ENCODE results near the gene BTBD9. TPM values are rescaled to one million over a fixed set of nuclear protein-coding genes. Genes with fewer than 3 reads are reported as not detected.

The BTBD9 gene
- total and polyA plus RNA-seq, 7 experiments from 2014 or later: 12.7 to 58.8 (median 37.8) TPM

GRCh38 chr6:38453861-38454260 is 185.9 kb downstream of the BTBD9 start:
- Histone ChIP-seq H3K36me3 (ENCODE audit: control insufficient read depth in 2 of 3, insufficient read depth in 3 of 3, low read length in 3 of 3) (no peaks in the 10 kb centered on the region), H3K4me1 (ENCODE audit: control insufficient read depth in 2 of 2, insufficient read depth in 2 of 2, low read length in 2 of 2) (no peaks in the 10 kb centered on the region), H3K4me3 (ENCODE audit: low read length) (no peak overlapping the region), H3K27ac (ENCODE audit: low read depth, low read length) (no peak overlapping the region), H3K27me3 (ENCODE audit: control insufficient read depth in 2 of 2, insufficient read depth in 2 of 2, low read length in 2 of 2) (no peaks in the 10 kb centered on the region), H3K9me3 (ENCODE audit: control insufficient read depth in 2 of 3, low read length in 3 of 3) (no peaks in the 10 kb centered on the region)
- intact Hi-C loops (cut with micrococcal nuclease): no loop called here
- DNase-seq (no peak), ATAC-seq (no peak)
- Mint-ChIP-seq H3K27me3 (peaks cover 0 to 3% (median 0%) of the 10 kb centered on the region in 5 donors), H3K4me3 (no peak overlapping the region), H3K36me3 (peaks cover 0 to 45% (median 18%) of the 10 kb centered on the region in 5 donors), H3K4me1 (peaks cover 0 to 5% (median 0%) of the 10 kb centered on the region in 7 donors), H3K9me3 (peaks cover 0 to 3% (median 0%) of the 10 kb centered on the region in 11 donors), H3K27ac (no peak overlapping the region)
- ChIA-PET CTCF (interaction anchor here (0.5 to 0.6 kb wide), 2 partner anchors 262 to 399 kb away, joined by 3 read pairs; no protein-coding TSS in a partner anchor), POLR2A (no interaction called here)

- peaks cover 0 to 43% (median 18%) of the 10 kb centered on the region in 5 donors for H3K36me3 Mint-ChIP-seq
- no peaks in the 10 kb centered on the region for H3K4me1 ChIP-seq (ENCODE audit: control insufficient read depth in 2 of 2, insufficient read depth in 2 of 2, low read length in 2 of 2)
- DNase-seq (no peak), ATAC-seq (no peak)
- peaks cover 0 to 5% (median 0%) of the 10 kb centered on the region in 7 donors for H3K4me1 Mint-ChIP-seq
- no peak overlapping the region for H3K4me3 ChIP-seq (ENCODE audit: low read length)
- peaks cover 0 to 3% (median 0%) of the 10 kb centered on the region in 11 donors for H3K9me3 Mint-ChIP-seq
- ChIA-PET POLR2A (no interaction called here), CTCF (interaction anchor here (0.6 kb wide), 1 partner anchor 261 kb away, joined by 3 read pairs; no protein-coding TSS in a partner anchor)
- H3K27ac ChIP-seq (ENCODE audit: low read depth, low read length): no peak overlapping the region
- H3K36me3 ChIP-seq (ENCODE audit: control insufficient read depth in 2 of 3, insufficient read depth in 3 of 3, low read length in 3 of 3): no peaks in the 10 kb centered on the region
- H3K27ac Mint-ChIP-seq: no peak overlapping the region
- no peaks in the 10 kb centered on the region for H3K9me3 ChIP-seq (ENCODE audit: control insufficient read depth in 2 of 3, low read length in 3 of 3)
- no peaks in the 10 kb centered on the region for H3K27me3 ChIP-seq (ENCODE audit: control insufficient read depth in 2 of 2, insufficient read depth in 2 of 2, low read length in 2 of 2)
- intact Hi-C loops (cut with micrococcal nuclease): no loop called here
- H3K27me3 Mint-ChIP-seq: peaks cover 0 to 3% (median 0%) of the 10 kb centered on the region in 5 donors
- H3K4me3 Mint-ChIP-seq: no peak overlapping the region
Measured at GRCh38 chr6:38452816-38453660, 186.7 kb downstream of the BTBD9 start.

- Mint-ChIP-seq H3K36me3 (peaks cover 0 to 29% (median 5%) of the 10 kb centered on the region in 5 donors), H3K4me1 (peaks cover 0 to 2% (median 0%) of the 10 kb centered on the region in 7 donors), H3K9me3 (peaks cover 0 to 3% (median 0%) of the 10 kb centered on the region in 11 donors), H3K27me3 (no peaks in the 10 kb centered on the region), H3K4me3 (no peak overlapping the region), H3K27ac (no peak overlapping the region)
- H3K27ac ChIP-seq (ENCODE audit: low read depth, low read length): no peak overlapping the region
- no peaks in the 10 kb centered on the region for H3K9me3 ChIP-seq (ENCODE audit: control insufficient read depth in 2 of 3, low read length in 3 of 3)
- no peaks in the 10 kb centered on the region for H3K4me1 ChIP-seq (ENCODE audit: control insufficient read depth in 2 of 2, insufficient read depth in 2 of 2, low read length in 2 of 2)
- no peaks in the 10 kb centered on the region for H3K36me3 ChIP-seq (ENCODE audit: control insufficient read depth in 2 of 3, insufficient read depth in 3 of 3, low read length in 3 of 3)
- ChIA-PET CTCF (no interaction called here), POLR2A (no interaction called here)
- intact Hi-C loops (cut with micrococcal nuclease): no loop called here
- no peak overlapping the region for H3K4me3 ChIP-seq (ENCODE audit: low read length)
- DNase-seq: no peak
- H3K27me3 ChIP-seq (ENCODE audit: control insufficient read depth in 2 of 2, insufficient read depth in 2 of 2, low read length in 2 of 2): no peaks in the 10 kb centered on the region
- no peak for ATAC-seq
Measured at GRCh38 chr6:38450717-38451116, 189.0 kb downstream of the BTBD9 start.

- Mint-ChIP-seq H3K4me3 (no peak overlapping the region), H3K27ac (no peak overlapping the region), H3K27me3 (no peaks in the 10 kb centered on the region), H3K36me3 (peaks cover 0 to 34% (median 2%) of the 10 kb centered on the region in 5 donors), H3K9me3 (peaks cover 0 to 2% (median 0%) of the 10 kb centered on the region in 11 donors), H3K4me1 (peaks cover 0 to 14% (median 11%) of the 10 kb centered on the region in 7 donors)
- DNase-seq (no peak), ATAC-seq (no peak)
- Histone ChIP-seq H3K27ac (ENCODE audit: low read depth, low read length) (no peak overlapping the region), H3K4me1 (ENCODE audit: control insufficient read depth in 2 of 2, insufficient read depth in 2 of 2, low read length in 2 of 2) (no peaks in the 10 kb centered on the region), H3K36me3 (ENCODE audit: control insufficient read depth in 2 of 3, insufficient read depth in 3 of 3, low read length in 3 of 3) (no peaks in the 10 kb centered on the region), H3K4me3 (ENCODE audit: low read length) (no peak overlapping the region), H3K27me3 (ENCODE audit: control insufficient read depth in 2 of 2, insufficient read depth in 2 of 2, low read length in 2 of 2) (no peaks in the 10 kb centered on the region), H3K9me3 (ENCODE audit: control insufficient read depth in 2 of 3, low read length in 3 of 3) (no peaks in the 10 kb centered on the region)
- intact Hi-C loops (cut with micrococcal nuclease): no loop called here
- ChIA-PET POLR2A (no interaction called here), CTCF (no interaction called here)
Measured at GRCh38 chr6:38445925-38446324, 193.8 kb downstream of the BTBD9 start.

GRCh38 chr6:38445336-38445735 is 194.4 kb downstream of the BTBD9 start:
- intact Hi-C loops (cut with micrococcal nuclease): no loop called here
- Mint-ChIP-seq H3K4me1 (peaks cover 0 to 14% (median 11%) of the 10 kb centered on the region in 7 donors), H3K36me3 (peaks cover 0 to 31% (median 0%) of the 10 kb centered on the region in 5 donors), H3K9me3 (no peaks in the 10 kb centered on the region), H3K27ac (no peak overlapping the region), H3K4me3 (no peak overlapping the region), H3K27me3 (no peaks in the 10 kb centered on the region)
- no peaks in the 10 kb centered on the region for H3K36me3 ChIP-seq (ENCODE audit: control insufficient read depth in 2 of 3, insufficient read depth in 3 of 3, low read length in 3 of 3)
- ATAC-seq (no peak), DNase-seq (no peak)
- H3K4me3 ChIP-seq (ENCODE audit: low read length): no peak overlapping the region
- H3K4me1 ChIP-seq (ENCODE audit: control insufficient read depth in 2 of 2, insufficient read depth in 2 of 2, low read length in 2 of 2): no peaks in the 10 kb centered on the region
- no peaks in the 10 kb centered on the region for H3K27me3 ChIP-seq (ENCODE audit: control insufficient read depth in 2 of 2, insufficient read depth in 2 of 2, low read length in 2 of 2)
- no peak overlapping the region for H3K27ac ChIP-seq (ENCODE audit: low read depth, low read length)
- ChIA-PET CTCF (no interaction called here), POLR2A (no interaction called here)
- H3K9me3 ChIP-seq (ENCODE audit: control insufficient read depth in 2 of 3, low read length in 3 of 3): no peaks in the 10 kb centered on the region

GRCh38 chr6:38443352-38444144 is 196.2 kb downstream of the BTBD9 start:
- DNase-seq (no peak), ATAC-seq (peak; percentile 84)
- no peaks in the 10 kb centered on the region for H3K36me3 ChIP-seq (ENCODE audit: control insufficient read depth in 2 of 3, insufficient read depth in 3 of 3, low read length in 3 of 3)
- Mint-ChIP-seq H3K27ac (no peak overlapping the region), H3K27me3 (no peaks in the 10 kb centered on the region), H3K4me1 (peaks cover 3 to 21% (median 11%) of the 10 kb centered on the region in 7 donors), H3K4me3 (peak overlapping the region in 2 of 10 donors; percentile 2 to 4), H3K36me3 (peaks cover 0 to 24% (median 4%) of the 10 kb centered on the region in 5 donors), H3K9me3 (no peaks in the 10 kb centered on the region)
- intact Hi-C loops (cut with micrococcal nuclease): no loop called here
- H3K9me3 ChIP-seq (ENCODE audit: control insufficient read depth in 2 of 3, low read length in 3 of 3): no peaks in the 10 kb centered on the region
- CTCF ChIA-PET: no interaction called here
- no peaks in the 10 kb centered on the region for H3K4me1 ChIP-seq (ENCODE audit: control insufficient read depth in 2 of 2, insufficient read depth in 2 of 2, low read length in 2 of 2)
- no peak overlapping the region for H3K4me3 ChIP-seq (ENCODE audit: low read length)
- H3K27ac ChIP-seq (ENCODE audit: low read depth, low read length): no peak overlapping the region
- H3K27me3 ChIP-seq (ENCODE audit: control insufficient read depth in 2 of 2, insufficient read depth in 2 of 2, low read length in 2 of 2): no peaks in the 10 kb centered on the region
- POLR2A ChIA-PET: interaction anchor here (0.7 kb wide), 1 partner anchor 32 kb away, joined by 3 read pairs; no protein-coding TSS in a partner anchor

Measured in naive thymus-derived CD4-positive, alpha-beta T cell (primary cell).